GM12875 (cell line): ENCODE results near the gene OR10H3.
"Not testable (repeated sequence)": the region's sequence is repeated elsewhere in the genome, so short reads cannot be mapped to it uniquely, and the experiment has no call there.

Source experiments
- H3K4me3 ChIP-seq: one replicate; pipeline ENCODE4 v1.5.1; 2011; ENCODE audit warnings: low read depth, low read length, control low read depth
- TF ChIP-seq, protein P1 (sequence below): IDR thresholded peaks from 2 replicates; pipeline ENCODE4 v1.5.1; 2011; ENCODE audit warnings: low read depth, mild to moderate bottlenecking, control low read depth, inconsistent platforms, low read length, moderate library complexity, borderline replicate concordance; ENCODE audit not compliant: insufficient read depth

OR10H3 gene

DNA sequence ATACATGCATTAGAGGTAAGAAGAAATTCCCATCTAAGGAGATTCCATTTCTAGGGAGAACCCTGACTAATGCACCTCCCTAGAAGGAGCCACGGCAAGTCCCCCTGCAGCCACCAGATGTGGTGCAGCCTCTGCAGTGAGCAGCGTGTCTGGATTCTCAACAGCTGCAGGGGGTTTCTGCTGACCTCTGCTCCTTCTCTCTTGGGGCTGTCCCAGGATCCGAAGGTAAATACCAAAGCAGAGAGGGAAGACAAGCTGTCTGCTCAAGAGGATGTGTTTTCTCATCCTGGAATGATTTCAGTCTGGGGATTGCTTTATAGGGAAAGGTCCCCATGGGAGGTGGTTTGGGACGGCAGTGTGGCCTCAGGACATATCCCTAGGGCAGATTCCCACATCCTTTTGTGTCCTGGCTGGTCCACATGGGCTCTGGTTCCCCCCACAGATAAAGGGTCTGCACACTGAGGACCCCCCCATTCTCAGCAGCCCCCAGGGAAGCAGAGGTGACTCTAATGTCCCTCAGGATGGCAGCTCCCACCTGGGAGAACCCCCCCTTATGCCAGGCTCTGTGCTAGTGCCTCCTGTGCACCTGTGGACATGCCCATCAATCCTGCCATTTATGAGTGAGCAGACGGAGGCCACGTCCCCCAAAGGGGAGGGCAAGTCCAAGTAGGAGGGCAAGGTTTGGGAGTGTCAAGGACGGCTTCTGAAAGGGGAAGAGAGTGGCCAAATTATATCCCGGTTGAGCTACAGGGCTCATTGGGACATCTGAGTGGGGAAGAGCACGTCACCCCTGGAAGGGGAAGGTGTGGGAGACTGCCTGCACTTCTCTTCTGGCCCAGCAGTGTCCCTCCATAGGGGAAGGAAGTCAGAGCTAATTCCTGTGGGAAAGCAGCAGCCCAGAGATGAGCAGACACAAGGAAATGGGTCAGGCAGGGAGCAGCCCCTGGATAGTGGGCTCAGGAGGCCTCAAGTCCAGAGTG is 39.5 kb downstream of the OR10H3 start:
- H3K4me3 ChIP-seq = no peak overlapping the region
- TF ChIP-seq, protein P1, sequence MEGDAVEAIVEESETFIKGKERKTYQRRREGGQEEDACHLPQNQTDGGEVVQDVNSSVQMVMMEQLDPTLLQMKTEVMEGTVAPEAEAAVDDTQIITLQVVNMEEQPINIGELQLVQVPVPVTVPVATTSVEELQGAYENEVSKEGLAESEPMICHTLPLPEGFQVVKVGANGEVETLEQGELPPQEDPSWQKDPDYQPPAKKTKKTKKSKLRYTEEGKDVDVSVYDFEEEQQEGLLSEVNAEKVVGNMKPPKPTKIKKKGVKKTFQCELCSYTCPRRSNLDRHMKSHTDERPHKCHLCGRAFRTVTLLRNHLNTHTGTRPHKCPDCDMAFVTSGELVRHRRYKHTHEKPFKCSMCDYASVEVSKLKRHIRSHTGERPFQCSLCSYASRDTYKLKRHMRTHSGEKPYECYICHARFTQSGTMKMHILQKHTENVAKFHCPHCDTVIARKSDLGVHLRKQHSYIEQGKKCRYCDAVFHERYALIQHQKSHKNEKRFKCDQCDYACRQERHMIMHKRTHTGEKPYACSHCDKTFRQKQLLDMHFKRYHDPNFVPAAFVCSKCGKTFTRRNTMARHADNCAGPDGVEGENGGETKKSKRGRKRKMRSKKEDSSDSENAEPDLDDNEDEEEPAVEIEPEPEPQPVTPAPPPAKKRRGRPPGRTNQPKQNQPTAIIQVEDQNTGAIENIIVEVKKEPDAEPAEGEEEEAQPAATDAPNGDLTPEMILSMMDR = no peak

DNA sequence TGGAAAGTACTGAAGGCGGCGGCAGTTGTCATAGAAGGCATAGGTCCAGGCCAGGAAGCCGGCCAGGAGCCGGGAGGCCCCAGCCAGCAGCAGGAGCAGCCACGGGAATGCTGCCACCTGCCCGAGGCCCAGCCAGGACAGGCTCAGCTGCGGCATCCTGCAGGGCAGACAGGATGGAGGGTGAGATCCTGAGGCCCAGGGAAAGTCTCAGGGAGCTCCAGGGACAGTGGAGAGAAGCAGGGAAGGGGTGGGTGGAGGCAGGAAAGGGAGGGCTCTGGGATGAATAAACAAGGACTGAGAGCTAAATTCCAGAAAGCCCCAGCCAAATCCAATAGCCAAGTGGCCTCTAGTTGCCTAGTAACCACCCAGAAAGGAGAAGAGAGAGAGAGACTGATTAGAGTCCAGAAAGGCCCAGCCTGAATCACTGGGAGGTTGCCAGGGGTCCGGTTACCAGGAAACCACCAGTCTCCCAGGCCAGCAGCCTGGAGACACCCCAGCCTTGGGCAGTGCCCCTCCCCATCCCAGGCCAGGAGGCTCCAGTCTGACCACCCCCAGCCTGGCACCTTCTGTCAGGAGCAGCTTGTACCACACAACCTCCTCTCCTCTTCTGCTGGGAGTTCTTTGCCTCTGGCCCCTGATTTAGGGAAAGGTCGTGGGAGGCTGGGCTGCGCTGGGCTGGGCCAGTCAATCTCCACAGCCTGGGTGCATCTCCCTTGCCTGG is 42.1 kb downstream of the OR10H3 start:
- TF ChIP-seq, protein P1 = no peak
- no peak overlapping the region for H3K4me3 ChIP-seq

DNA sequence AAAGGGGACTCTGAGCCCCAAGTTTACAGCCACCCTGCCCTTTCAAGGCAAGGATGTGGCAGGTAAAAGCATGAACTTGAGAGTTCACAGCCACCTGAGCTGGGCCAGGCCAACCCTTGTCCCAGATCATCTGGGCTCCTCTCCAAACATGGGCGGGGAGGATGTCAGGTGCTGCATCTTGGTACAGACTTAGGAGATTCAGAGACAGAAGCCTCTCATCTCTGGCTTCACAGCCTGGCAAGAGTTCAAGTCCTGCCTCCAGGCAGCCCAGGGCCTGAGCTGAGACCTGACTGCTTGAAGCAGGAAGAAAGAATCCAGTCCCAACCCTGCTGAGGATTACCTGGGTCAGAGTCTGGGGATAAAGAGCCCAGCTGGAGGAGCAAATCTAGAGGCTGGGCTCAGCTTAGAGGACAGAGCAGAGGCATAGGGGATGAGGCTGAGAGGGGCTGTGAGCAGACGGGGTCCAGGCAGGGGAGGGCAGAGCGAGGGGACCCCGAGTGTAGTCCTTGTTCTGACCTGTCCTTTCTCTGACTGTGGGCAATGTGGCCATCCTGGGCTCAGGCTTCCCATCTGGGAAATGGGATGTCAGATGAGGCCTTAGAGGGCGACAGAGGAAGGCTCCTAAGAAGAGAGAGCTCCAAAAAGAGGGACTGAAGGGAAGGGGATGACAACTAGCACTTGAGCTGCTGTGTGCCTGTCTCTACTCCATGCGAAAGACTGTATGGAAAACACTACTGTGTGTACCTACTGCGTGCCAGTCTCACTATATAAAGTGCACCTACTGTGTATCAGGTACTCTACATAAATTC is 43.0 kb downstream of the OR10H3 start:
- H3K4me3 ChIP-seq = no peak overlapping the region
- TF ChIP-seq, protein P1 = no peak

DNA sequence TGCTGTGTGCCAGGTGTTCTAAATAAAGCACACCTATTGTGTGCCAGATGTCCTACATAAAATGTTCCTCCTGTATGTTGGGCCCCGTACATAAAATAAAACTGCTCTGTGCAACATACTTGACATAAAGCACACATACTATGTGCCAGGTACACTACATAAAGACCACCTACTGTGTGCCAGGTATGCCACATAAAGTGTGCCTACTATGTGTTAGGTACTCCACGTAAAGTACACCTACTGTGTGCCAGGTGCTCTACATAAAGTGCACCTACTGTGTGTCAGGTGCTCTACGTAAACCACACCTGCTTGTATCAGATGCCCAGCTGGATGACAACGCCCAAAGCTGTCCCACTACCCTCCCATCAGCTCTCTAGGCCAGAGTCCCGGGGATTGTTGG is 43.9 kb downstream of the OR10H3 start:
- TF ChIP-seq, protein P1 = no peak
- no peak overlapping the region for H3K4me3 ChIP-seq

DNA sequence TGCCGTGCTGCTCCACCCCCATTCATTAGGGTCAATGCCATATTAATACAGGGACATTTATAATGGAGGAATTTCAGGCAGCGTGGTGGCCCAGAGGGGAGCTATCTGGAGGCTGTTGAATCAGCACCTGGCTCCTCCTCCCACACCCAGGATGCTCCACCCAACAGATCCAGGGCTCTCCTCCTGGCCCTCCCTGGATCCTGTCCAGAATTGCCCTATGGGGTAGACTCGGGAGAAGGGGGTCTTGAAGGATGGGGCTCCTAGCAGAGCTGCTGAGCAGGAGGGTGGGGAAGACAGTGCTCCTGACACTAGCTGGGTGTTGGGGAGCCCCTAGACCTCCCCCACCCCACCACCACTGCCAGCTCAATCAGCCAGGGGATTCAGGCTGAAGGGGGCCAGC is 44.4 kb downstream of the OR10H3 start:
- TF ChIP-seq, protein P1 = no peak
- H3K4me3 ChIP-seq = no peak overlapping the region

DNA sequence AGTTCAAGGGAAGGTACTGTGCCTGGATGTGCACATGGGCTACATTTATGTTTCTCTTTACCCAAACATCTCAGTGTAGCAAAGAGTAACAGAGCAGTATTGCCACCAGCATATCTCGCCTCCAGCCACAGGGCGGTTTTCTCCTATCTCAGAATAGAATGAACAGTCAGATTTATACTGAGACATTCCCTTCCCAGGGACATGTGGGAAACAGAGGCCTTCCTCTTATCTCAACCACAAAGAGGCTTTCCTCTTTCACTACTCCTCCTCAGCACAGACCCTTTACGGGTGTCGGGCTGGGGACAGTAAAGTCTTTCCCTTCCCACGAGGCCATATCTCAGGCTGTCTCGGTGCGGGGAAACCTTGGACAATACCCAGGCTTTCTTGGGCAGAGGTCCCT is 45.1 kb downstream of the OR10H3 start:
- H3K4me3 ChIP-seq = not testable (repeated sequence)

DNA sequence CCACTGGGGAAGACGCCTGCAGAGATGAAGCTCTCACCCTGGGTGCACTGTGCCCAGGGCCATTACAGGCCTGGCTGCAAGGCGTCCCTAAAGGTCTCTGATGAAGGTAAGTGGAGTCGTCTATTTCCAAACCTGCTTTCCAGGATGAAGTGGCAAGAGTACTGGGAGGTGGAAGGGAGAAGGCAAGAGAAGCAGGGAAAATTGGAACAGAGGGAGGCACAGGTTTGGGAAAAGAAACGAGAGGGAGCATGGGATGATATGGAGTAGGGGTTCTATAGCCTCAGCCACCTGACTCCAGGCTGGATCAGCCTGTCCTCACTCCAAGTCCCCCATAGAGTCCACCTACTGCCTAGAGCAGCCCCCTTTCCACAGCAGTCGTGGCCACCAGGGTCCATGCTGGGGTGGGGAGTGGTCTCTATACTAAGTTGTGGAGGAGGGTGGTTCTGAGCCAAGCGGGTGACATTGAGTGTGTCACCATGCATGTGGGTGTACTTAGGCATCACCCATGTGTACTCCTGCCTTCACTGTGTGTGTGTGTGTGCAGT is 49.9 kb downstream of the OR10H3 start, which contains the start of gene OR10H5:
Gene OR10H5, plus strand, starts transcription at position 51 of the 545 bp plus-strand sequence. CDS start 6,388 bp downstream, outside the sequence.
- TF ChIP-seq, protein P1 = no peak
- no peak within 1 kb of the TSS for H3K4me3 ChIP-seq
